Breast epithelium (tissue), 4 donors: ENCODE data around the gene CPM. TPM values are rescaled to one million over a fixed set of nuclear protein-coding genes. Genes with fewer than 3 reads are reported as not detected.

Source experiments
- DNase-seq, 2 donors: peaks; one replicate each; pipeline ENCODE4 v3.0.0-alpha.2; 2019; ENCODE audit warnings: low spot score in 2 of 2
- H3K27ac ChIP-seq, 2 donors: fragments of 200-600 bp; sonication (generic) in 1 of 2; one replicate each; pipeline ENCODE4 v1.5.1; 2016 to 2019; ENCODE audit warnings: mild to moderate bottlenecking in 1 of 2
- H3K27me3 ChIP-seq, 2 donors: fragments of 200-600 bp; sonication (generic) in 1 of 2; one replicate each; pipeline versions ENCODE4 v1.5.1 to v1.6.0; 2017 to 2019; ENCODE audit warnings: control low read depth in 1 of 2, mild to moderate bottlenecking in 1 of 2
- H3K36me3 ChIP-seq: fragments of 200-600 bp; one replicate; pipeline ENCODE4 v1.5.1; 2019
- H3K4me1 ChIP-seq, 2 donors: fragments of 200-600 bp; sonication (generic); one replicate each; pipeline ENCODE4 v1.5.1; 2016 to 2019; ENCODE audit warnings: control low read depth in 1 of 2
- H3K4me3 ChIP-seq, 3 donors: fragments of 200-600 bp; sonication (generic); 1 replicate in 2 of 3; 2 replicates in 1 of 3; pipeline ENCODE4 v1.5.1; 2016 to 2019; ENCODE audit warnings: mild to moderate bottlenecking in 3 of 3, moderate library complexity in 2 of 3
- H3K9me3 ChIP-seq, 2 donors: fragments of 200-600 bp; sonication (generic) in 1 of 2; one replicate each; pipeline ENCODE4 v1.5.1; 2016 to 2019; ENCODE audit warnings: control low read depth in 1 of 2
- POLR2A ChIP-seq: fragments of 450-650 bp; IDR thresholded peaks from one replicate; pipeline ENCODE4 v1.6.1; 2016; ENCODE audit warnings: antibody characterized with exemption, mild to moderate bottlenecking, moderate library complexity
- POLR2AphosphoS5 ChIP-seq, 3 donors: sonication (generic); formaldehyde crosslinking; IDR thresholded peaks; one replicate each; pipeline ENCODE4 v1.6.1; 2017; ENCODE audit warnings: antibody characterized with exemption in 3 of 3
- intact Hi-C: fragments of 100-400 bp; cut with DNase I; formaldehyde crosslinking; loops from one replicate; pipeline ENCODE4 v1.15.1; 2023; ENCODE audit warnings: low total_unique reads
- total RNA-seq, 3 donors: library from RNA; depleted of rRNA; stranded (reverse); fragments of >200 nt; gene quantifications; one replicate each; pipeline ENCODE4 v1.1.0, GENCODE V29; 2016
- TF ChIP-seq, protein P1 (sequence below), 3 donors: fragments of 450-650 bp; IDR thresholded peaks; one replicate each; pipeline ENCODE4 v1.5.1; 2016 to 2017; ENCODE audit warnings: antibody characterized with exemption in 3 of 3, mild to moderate bottlenecking in 3 of 3, moderate library complexity in 3 of 3

The CPM gene
- total RNA-seq, 3 donors from 2014 or later: 63.4 to 1,281 (median 78.3) TPM

DNA sequence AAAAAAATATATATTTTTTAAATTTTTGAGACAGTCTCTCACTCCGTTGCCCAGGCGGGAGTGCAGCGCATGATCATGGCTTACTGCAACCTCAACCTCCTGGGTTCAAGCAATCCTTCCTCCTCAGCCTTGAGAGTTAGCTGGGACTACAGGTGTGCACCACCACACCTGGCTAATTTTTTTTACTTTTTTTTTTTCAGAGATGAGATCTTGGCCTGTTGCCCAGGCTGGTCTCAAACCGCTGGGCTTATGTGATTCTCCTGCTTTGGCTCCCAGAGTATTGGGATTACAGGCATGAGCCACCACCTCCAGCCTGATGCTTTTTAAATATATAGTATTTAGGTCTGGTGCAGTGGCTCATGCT is 100.5 kb downstream of the CPM start:
- no peaks in the 10 kb centered on the region for H3K36me3 ChIP-seq
- H3K27ac ChIP-seq: no peak overlapping the region
- H3K9me3 ChIP-seq: no peaks in the 10 kb centered on the region
- H3K27me3 ChIP-seq: no peaks in the 10 kb centered on the region
- intact Hi-C loops: no loop called here
- H3K4me1 ChIP-seq: no peaks in the 10 kb centered on the region
- TF ChIP-seq, protein P1, sequence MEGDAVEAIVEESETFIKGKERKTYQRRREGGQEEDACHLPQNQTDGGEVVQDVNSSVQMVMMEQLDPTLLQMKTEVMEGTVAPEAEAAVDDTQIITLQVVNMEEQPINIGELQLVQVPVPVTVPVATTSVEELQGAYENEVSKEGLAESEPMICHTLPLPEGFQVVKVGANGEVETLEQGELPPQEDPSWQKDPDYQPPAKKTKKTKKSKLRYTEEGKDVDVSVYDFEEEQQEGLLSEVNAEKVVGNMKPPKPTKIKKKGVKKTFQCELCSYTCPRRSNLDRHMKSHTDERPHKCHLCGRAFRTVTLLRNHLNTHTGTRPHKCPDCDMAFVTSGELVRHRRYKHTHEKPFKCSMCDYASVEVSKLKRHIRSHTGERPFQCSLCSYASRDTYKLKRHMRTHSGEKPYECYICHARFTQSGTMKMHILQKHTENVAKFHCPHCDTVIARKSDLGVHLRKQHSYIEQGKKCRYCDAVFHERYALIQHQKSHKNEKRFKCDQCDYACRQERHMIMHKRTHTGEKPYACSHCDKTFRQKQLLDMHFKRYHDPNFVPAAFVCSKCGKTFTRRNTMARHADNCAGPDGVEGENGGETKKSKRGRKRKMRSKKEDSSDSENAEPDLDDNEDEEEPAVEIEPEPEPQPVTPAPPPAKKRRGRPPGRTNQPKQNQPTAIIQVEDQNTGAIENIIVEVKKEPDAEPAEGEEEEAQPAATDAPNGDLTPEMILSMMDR (IDR thresholded peaks at IDR 0.05): no peak
- TF ChIP-seq POLR2A (no peak), POLR2AphosphoS5 (IDR thresholded peaks at IDR 0.05) (no peak)
- no peak overlapping the region for H3K4me3 ChIP-seq
- DNase-seq: no peak

DNA sequence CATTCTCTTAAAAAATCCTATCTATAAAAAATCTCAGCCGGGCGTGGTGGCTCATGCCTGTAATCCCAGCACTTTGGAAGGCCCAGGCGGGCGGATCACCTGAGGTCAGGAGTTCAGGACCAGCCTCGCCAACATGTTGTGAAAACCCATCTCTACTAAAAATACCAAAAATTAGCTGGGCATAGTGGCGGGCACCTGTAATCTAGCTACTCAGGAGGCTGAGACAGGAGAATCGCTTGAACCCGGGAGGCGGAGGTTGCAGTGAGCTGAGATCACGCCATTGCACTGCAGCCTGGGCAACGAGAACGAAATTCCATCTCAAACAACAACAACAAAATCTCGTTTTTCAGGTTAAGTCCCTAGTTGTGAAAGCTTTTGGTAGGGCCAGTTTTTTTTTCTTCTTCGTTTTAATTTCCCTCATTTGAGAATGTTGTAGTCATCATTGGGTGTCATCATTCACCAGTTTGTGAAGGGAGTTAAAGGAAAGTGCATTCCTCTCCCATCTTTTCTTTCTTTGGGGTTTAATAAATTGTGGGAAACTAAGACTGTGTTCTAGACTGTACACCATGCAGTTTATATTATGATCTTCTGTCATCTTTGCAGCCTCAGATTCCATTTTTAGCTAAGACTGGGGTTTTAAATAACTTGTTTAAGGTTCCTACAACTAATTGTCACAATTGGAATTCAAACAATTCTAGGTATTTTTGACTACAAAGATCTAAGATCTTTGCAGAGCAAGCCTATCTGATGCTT is 101.0 kb downstream of the CPM start:
- intact Hi-C loops: no loop called here
- no peaks in the 10 kb centered on the region for H3K27me3 ChIP-seq
- H3K36me3 ChIP-seq: no peaks in the 10 kb centered on the region

DNA sequence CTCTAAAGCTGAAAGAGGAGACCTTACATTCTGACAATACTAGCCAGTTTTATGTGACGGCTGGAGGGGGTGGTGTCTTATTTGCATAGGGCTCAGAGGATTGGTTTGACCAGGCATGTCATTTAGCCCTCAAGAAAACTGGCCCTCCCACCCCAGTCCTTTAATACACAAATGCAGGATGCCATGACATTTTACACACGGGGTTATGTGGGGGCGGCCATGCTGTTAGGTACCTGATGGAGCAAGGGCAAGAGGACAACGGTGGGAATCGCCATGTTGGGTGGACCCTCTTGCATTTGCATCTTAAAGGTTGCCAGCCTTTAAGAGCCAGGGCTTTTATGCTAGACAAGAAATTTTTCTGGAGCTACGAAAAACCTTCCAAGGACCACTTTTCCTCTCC is 101.7 kb downstream of the CPM start:
- no peak overlapping the region for H3K4me3 ChIP-seq
- no peak for TF ChIP-seq POLR2A
- TF ChIP-seq, protein P1 (IDR thresholded peaks at IDR 0.05): no peak
- TF ChIP-seq POLR2AphosphoS5 (IDR thresholded peaks at IDR 0.05): no peak
- no peak overlapping the region for H3K27ac ChIP-seq
- DNase-seq: no peak
- no peaks in the 10 kb centered on the region for H3K4me1 ChIP-seq
- no peaks in the 10 kb centered on the region for H3K9me3 ChIP-seq
- no peaks in the 10 kb centered on the region for H3K36me3 ChIP-seq
- H3K27me3 ChIP-seq: no peaks in the 10 kb centered on the region
- intact Hi-C loops: no loop called here

More for the DNA sequence above, 101.0 kb downstream of the CPM start:
- DNase-seq: no peak
- Histone ChIP-seq H3K27ac (no peak overlapping the region), H3K4me3 (no peak overlapping the region), H3K9me3 (no peaks in the 10 kb centered on the region), H3K4me1 (no peaks in the 10 kb centered on the region)
- TF ChIP-seq POLR2AphosphoS5 (IDR thresholded peaks at IDR 0.05): no peak
- TF ChIP-seq, protein P1 (IDR thresholded peaks at IDR 0.05): no peak
- no peak for TF ChIP-seq POLR2A

DNA sequence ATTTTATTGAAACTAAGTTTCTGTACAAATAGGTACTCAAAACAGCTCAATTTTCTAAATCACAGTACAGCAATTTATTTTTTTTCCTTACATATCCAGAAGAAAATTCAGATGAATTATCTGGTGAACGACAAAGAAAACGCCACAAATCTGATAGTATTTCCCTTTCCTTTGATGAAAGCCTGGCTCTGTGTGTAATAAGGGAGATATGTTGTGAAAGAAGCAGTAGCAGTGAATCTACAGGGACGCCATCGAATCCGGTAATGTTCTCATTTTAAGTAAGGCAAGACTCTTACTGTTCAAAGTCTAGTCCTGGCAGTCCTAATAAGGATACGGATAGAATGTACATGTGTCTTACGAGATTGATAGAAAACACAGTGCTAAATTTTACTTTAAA is 104.3 kb downstream of the CPM start:
- Histone ChIP-seq H3K9me3 (no peaks in the 10 kb centered on the region), H3K36me3 (no peaks in the 10 kb centered on the region), H3K27ac (no peak overlapping the region), H3K4me1 (no peaks in the 10 kb centered on the region), H3K27me3 (no peaks in the 10 kb centered on the region), H3K4me3 (no peak overlapping the region)
- no peak for DNase-seq
- TF ChIP-seq POLR2AphosphoS5 (IDR thresholded peaks at IDR 0.05) (no peak), POLR2A (no peak)
- TF ChIP-seq, protein P1 (IDR thresholded peaks at IDR 0.05): no peak
- intact Hi-C loops: no loop called here

DNA sequence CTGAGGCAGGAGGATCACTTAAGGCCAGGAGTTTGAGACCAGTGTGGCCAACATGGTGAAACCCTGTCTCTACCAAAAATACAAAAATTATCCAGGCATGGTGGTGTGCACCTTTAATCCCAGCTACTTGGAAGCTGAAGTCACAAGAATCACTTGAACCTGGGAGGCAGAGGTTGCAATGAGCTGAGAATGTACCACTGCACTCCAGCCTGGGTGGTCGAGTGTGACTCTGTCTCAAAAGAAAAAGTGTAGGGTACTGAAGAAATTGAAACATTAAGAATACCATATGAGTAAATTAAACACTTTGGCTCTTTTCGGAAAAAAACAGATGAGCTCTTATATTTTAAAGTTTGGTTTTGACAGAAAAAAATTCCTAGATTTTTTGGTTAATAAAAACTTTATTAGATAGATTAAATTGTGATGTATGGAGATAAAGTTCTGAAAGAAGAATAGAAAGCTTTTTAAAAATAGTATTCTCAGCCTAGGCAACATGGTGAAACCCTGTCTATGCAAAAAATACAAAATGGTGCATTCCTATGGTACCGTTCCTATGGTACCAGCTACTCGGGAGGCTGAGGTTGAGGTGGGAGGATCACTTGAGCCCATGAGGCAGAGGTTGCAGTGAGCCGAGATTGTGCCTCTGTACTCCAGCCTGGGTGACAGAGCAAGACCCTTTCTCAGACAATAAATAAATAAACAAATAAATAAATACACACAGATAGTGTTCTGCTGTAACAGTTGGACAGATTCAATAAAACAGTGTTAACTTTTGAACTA is 104.9 kb downstream of the CPM start:
- Histone ChIP-seq H3K36me3 (no peaks in the 10 kb centered on the region), H3K27ac (no peak overlapping the region), H3K27me3 (no peaks in the 10 kb centered on the region), H3K4me3 (no peak overlapping the region), H3K4me1 (no peaks in the 10 kb centered on the region), H3K9me3 (no peaks in the 10 kb centered on the region)
- DNase-seq: no peak
- intact Hi-C loops: no loop called here
- no peak for TF ChIP-seq POLR2A
- no peak for TF ChIP-seq POLR2AphosphoS5 (IDR thresholded peaks at IDR 0.05)
- TF ChIP-seq, protein P1 (IDR thresholded peaks at IDR 0.05): no peak
